Transverse colon (tissue), 4 donors: ENCODE data around the gene DOC2B.

Experiments used
- POLR2A ChIP-seq: fragments of 450-650 bp; IDR thresholded peaks from one replicate; pipeline ENCODE4 v1.6.1; 2016; ENCODE audit warnings: antibody characterized with exemption, mild to moderate bottlenecking, moderate library complexity
- POLR2AphosphoS5 ChIP-seq, 3 donors: sonication (generic); formaldehyde crosslinking; IDR thresholded peaks; one replicate each; pipeline ENCODE4 v1.6.1; 2016; ENCODE audit warnings: antibody characterized with exemption in 3 of 3
- TF ChIP-seq, protein P1 (sequence below), 5 experiments: fragments of 200-600 bp in 3 of 5; fragments of 450-650 bp in 2 of 5; sonication (generic) in 3 of 5; IDR thresholded peaks; 1 replicate in 2 of 5; 2 replicates in 3 of 5; pipeline ENCODE4 v1.5.1; 2016 to 2017; ENCODE audit warnings: antibody characterized with exemption in 5 of 5, inconsistent platforms in 3 of 5, mild to moderate bottlenecking in 2 of 5, moderate library complexity in 1 of 5

DNA sequence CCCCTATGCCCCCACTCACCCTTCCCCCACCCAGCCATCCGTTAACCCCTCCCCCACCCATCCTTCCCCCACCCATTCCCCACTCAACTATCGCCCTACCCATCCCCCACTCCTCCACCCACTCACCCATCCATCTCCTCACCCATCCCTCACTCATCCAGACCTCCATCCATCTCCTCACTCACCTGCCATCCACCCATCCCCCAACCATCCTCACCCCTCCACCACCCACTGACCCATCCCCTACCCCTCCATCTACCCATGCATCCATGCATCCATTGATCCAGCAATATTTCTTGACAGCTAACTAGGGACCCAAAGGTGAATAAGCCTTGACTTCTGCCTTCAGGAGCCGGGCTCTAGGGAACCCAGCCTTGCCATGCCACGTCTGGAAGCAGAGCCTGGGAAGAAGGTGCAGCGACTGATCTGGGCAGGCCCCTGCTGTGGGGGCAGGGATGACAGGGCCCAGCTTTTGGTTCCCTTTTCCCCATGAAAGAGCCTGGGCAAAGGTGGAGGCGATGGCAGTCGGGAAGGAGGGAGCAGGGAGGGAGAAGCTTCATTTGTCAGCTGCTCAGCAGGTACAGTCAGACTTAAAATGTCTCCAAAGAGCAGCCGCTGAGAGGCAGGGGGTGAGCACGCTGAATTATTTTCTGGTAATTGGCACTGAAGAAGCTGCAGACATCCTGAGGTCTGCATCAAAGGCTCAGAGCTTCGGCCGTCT lies 23.1 kb upstream of the DOC2B start:
- TF ChIP-seq, protein P1, sequence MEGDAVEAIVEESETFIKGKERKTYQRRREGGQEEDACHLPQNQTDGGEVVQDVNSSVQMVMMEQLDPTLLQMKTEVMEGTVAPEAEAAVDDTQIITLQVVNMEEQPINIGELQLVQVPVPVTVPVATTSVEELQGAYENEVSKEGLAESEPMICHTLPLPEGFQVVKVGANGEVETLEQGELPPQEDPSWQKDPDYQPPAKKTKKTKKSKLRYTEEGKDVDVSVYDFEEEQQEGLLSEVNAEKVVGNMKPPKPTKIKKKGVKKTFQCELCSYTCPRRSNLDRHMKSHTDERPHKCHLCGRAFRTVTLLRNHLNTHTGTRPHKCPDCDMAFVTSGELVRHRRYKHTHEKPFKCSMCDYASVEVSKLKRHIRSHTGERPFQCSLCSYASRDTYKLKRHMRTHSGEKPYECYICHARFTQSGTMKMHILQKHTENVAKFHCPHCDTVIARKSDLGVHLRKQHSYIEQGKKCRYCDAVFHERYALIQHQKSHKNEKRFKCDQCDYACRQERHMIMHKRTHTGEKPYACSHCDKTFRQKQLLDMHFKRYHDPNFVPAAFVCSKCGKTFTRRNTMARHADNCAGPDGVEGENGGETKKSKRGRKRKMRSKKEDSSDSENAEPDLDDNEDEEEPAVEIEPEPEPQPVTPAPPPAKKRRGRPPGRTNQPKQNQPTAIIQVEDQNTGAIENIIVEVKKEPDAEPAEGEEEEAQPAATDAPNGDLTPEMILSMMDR (IDR thresholded peaks at IDR 0.05): no peak
- TF ChIP-seq POLR2AphosphoS5 (IDR thresholded peaks at IDR 0.05) (no peak), POLR2A (no peak)
